Neural progenitor cell (in vitro differentiated cells): ENCODE data around the gene RPP14. TPM values are rescaled to one million over a fixed set of nuclear protein-coding genes. Genes with fewer than 3 reads are reported as not detected.

Experiments
- DNase-seq: peaks from one replicate; pipeline ENCODE4 v3.0.0-alpha.2; 2016; ENCODE audit warnings: low spot score
- H2AFZ ChIP-seq: fragments of 200-600 bp; sonication (generic); replicated peaks from 2 replicates; pipeline ENCODE4 v1.6.1; 2016; ENCODE audit warnings: antibody characterized with exemption
- H3F3A ChIP-seq: fragments of 200-600 bp; sonication (generic); 2 replicates; pipeline ENCODE4 v1.6.1; 2016; ENCODE audit warnings: antibody characterized with exemption, low read depth
- H3K27ac ChIP-seq: fragments of 200-600 bp; sonication (generic); 2 replicates; pipeline ENCODE4 v1.5.1; 2016; ENCODE audit warnings: mild to moderate bottlenecking
- H3K27me3 ChIP-seq: fragments of 200-600 bp; sonication (generic); 2 replicates; pipeline ENCODE4 v1.6.1; 2016; ENCODE audit warnings: mild to moderate bottlenecking, moderate library complexity
- H3K36me3 ChIP-seq: fragments of 200-600 bp; sonication (generic); 2 replicates; pipeline ENCODE4 v1.5.1; 2016
- H3K4me1 ChIP-seq: fragments of 200-600 bp; sonication (generic); 2 replicates; pipeline ENCODE4 v1.6.1; 2016; ENCODE audit warnings: mixed run types
- H3K4me2 ChIP-seq: fragments of 200-600 bp; sonication (generic); 2 replicates; pipeline ENCODE4 v1.6.1; 2016
- H3K4me3 ChIP-seq: fragments of 200-600 bp; sonication (generic); 2 replicates; pipeline ENCODE4 v1.5.1; 2016
- H3K79me2 ChIP-seq: fragments of 200-600 bp; sonication (generic); 2 replicates; pipeline ENCODE4 v1.6.1; 2016; ENCODE audit warnings: low read depth
- H3K9ac ChIP-seq: fragments of 200-600 bp; sonication (generic); 2 replicates; pipeline ENCODE4 v1.6.1; 2016
- H3K9me3 ChIP-seq: fragments of 200-600 bp; sonication (generic); 2 replicates; pipeline ENCODE4 v1.5.1; 2016; ENCODE audit warnings: low read depth
- H4K20me1 ChIP-seq: fragments of 200-600 bp; sonication (generic); 2 replicates; pipeline ENCODE4 v1.6.1; 2016; ENCODE audit warnings: low read depth
- H3K27ac Mint-ChIP-seq: 3 replicates; pipeline ENCODE4 v1.8.0; 2021; ENCODE audit warnings: mixed read lengths
- H3K27me3 Mint-ChIP-seq: 2 replicates; pipeline ENCODE4 v1.8.0; 2022; ENCODE audit warnings: low read depth, mild to moderate bottlenecking, inconsistent platforms, moderate library complexity, mixed read lengths; ENCODE audit not compliant: insufficient read depth
- H3K36me3 Mint-ChIP-seq: 3 replicates; pipeline ENCODE4 v1.8.0; 2021; ENCODE audit warnings: mixed read lengths
- H3K4me1 Mint-ChIP-seq: 3 replicates; pipeline ENCODE4 v1.8.0; 2021; ENCODE audit warnings: mixed read lengths
- H3K4me3 Mint-ChIP-seq: 3 replicates; pipeline ENCODE4 v1.8.0; 2021; ENCODE audit warnings: mild to moderate bottlenecking, moderate library complexity, mixed read lengths
- H3K9me3 Mint-ChIP-seq: 3 replicates; pipeline ENCODE4 v1.8.0; 2020; ENCODE audit warnings: mixed read lengths
- EZH2 ChIP-seq: fragments of 200-600 bp; sonication (generic); IDR thresholded peaks from 2 replicates; pipeline ENCODE4 v1.6.1; 2017; ENCODE audit warnings: antibody characterized with exemption, mild to moderate bottlenecking, moderate library complexity
- EZH2phosphoT487 ChIP-seq: fragments of 200-600 bp; sonication (generic); IDR thresholded peaks from 2 replicates; pipeline ENCODE4 v1.6.1; 2017; ENCODE audit warnings: antibody characterized with exemption
- total RNA-seq: library from RNA; depleted of rRNA; stranded (reverse); fragments of >200 nt; gene quantifications from 2 replicates; pipeline ENCODE4 v1.2.3, GENCODE V29; 2015; ENCODE audit warnings: low replicate concordance
- TF ChIP-seq, protein P1 (sequence below): fragments of 200-600 bp; sonication (generic); IDR thresholded peaks from 2 replicates; pipeline ENCODE4 v1.5.1; 2017; ENCODE audit warnings: antibody characterized with exemption, mild to moderate bottlenecking

The RPP14 gene
- total RNA-seq, 1 donor from 2014 or later: 17.8 TPM

DNA sequence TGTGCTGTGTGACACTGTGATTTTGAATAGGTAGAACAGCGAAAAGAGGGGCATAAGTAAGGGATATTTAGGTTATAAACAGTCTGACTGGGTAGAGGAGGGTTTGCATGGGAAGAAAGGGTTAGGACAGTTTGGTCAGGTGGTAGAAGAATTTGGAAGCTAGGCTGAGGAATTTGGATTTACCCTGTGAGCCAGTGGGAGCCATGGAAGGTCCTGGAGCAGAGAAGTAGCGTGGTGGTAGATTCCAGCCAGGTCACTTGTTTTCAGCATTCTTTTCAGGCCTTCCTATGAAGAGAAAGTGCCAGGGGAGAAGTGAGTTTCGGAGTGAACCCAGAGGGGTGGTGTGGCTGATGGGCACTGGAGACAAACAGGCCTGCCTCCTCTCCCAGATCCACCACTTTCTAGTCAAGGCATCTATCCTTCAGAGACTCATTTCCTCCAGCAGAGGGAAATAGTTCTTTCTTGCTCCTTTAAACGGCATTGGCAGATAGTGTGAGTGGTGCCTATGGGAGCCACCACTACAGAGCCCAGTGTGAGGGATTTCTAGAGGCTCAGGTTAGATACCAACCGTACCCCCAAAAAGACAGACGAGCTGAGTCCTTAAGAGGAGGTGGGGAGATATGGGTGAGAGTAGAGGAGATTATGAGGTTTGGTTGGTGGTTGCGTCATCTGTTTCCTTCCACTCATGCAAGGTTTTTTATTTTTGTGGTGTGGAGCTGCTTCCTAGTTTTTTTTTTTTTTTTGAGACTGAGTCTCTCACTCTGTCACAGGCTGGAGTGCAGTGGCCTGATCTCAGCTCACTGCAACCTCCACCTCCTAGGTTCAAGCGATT, 47.9 kb downstream of the RPP14 start:
- H3F3A ChIP-seq: no peaks in the 10 kb centered on the region
- H3K4me3 ChIP-seq: no peak overlapping the region
- no peaks in the 10 kb centered on the region for H3K27me3 ChIP-seq
- DNase-seq: no peak
- H4K20me1 ChIP-seq: no peaks in the 10 kb centered on the region
- H3K4me1 Mint-ChIP-seq: peaks cover 9% of the 10 kb centered on the region
- no peaks in the 10 kb centered on the region for H3K9me3 Mint-ChIP-seq
- no peak overlapping the region for H3K4me2 ChIP-seq
- H3K36me3 Mint-ChIP-seq: peaks cover 2% of the 10 kb centered on the region
- H3K27me3 Mint-ChIP-seq: peaks cover 2% of the 10 kb centered on the region
- H3K4me1 ChIP-seq: no peaks in the 10 kb centered on the region
- no peaks in the 10 kb centered on the region for H3K79me2 ChIP-seq
- no peaks in the 10 kb centered on the region for H3K9me3 ChIP-seq
- H2AFZ ChIP-seq: no peak overlapping the region
- TF ChIP-seq, protein P1, sequence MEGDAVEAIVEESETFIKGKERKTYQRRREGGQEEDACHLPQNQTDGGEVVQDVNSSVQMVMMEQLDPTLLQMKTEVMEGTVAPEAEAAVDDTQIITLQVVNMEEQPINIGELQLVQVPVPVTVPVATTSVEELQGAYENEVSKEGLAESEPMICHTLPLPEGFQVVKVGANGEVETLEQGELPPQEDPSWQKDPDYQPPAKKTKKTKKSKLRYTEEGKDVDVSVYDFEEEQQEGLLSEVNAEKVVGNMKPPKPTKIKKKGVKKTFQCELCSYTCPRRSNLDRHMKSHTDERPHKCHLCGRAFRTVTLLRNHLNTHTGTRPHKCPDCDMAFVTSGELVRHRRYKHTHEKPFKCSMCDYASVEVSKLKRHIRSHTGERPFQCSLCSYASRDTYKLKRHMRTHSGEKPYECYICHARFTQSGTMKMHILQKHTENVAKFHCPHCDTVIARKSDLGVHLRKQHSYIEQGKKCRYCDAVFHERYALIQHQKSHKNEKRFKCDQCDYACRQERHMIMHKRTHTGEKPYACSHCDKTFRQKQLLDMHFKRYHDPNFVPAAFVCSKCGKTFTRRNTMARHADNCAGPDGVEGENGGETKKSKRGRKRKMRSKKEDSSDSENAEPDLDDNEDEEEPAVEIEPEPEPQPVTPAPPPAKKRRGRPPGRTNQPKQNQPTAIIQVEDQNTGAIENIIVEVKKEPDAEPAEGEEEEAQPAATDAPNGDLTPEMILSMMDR: no peak
- TF ChIP-seq EZH2 (no peak), EZH2phosphoT487 (no peak)
- H3K27ac Mint-ChIP-seq: no peak overlapping the region
- H3K27ac ChIP-seq: no peak overlapping the region
- no peak overlapping the region for H3K9ac ChIP-seq
- H3K36me3 ChIP-seq: no peaks in the 10 kb centered on the region
- no peak overlapping the region for H3K4me3 Mint-ChIP-seq

DNA sequence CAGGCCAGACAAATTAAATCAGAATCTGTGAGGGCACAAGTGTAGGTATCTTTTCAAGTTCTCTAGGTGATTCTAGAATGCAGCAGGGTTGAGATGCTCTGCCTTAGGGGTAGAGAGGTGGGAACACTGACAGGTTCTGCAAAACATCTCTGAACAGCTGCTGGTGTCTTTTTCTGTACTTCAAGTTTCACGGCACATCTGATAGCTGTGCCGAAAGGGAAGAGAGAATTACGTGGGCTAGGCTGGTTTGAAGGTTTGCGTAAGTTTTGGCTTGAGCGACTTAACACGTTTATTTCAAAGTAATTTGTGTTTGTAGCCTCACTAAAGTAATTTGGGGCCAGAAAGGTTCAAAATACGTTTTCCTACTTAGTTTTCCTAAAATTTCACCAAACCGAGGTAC, 49.1 kb downstream of the RPP14 start:
- Histone ChIP-seq H3K4me3 (no peak overlapping the region), H3K4me1 (no peaks in the 10 kb centered on the region), H2AFZ (no peak overlapping the region), H3K9me3 (no peaks in the 10 kb centered on the region), H4K20me1 (no peaks in the 10 kb centered on the region), H3F3A (no peaks in the 10 kb centered on the region), H3K4me2 (no peak overlapping the region), H3K9ac (no peak overlapping the region), H3K27ac (no peak overlapping the region), H3K79me2 (no peaks in the 10 kb centered on the region), H3K27me3 (no peaks in the 10 kb centered on the region), H3K36me3 (no peaks in the 10 kb centered on the region)
- Mint-ChIP-seq H3K9me3 (no peaks in the 10 kb centered on the region), H3K4me1 (peaks cover 9% of the 10 kb centered on the region), H3K4me3 (no peak overlapping the region), H3K27ac (no peak overlapping the region), H3K36me3 (peaks cover 2% of the 10 kb centered on the region), H3K27me3 (peaks cover 2% of the 10 kb centered on the region)
- no peak for TF ChIP-seq EZH2phosphoT487
- no peak for TF ChIP-seq EZH2
- TF ChIP-seq, protein P1: no peak
- DNase-seq: no peak

DNA sequence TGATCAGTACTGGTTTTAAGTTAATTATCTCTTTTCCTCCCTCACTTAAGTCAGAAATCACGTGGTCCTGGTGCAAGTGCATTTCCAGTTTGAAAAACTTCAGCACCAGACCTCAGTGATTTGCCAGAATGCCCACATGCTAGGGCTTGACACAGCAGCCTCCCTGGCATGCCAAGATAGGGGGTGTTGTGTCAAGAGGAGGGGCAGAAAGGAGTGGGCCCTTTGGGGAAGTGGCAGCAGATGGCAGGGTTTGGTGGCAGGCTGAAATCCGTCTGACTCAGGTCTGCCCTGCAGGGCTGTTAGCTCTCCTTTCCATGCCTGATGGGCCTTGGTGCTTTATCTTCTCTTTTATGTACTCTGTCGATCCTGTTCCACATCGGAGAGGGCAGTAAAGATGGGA, 50.0 kb downstream of the RPP14 start:
- Histone ChIP-seq H3K4me1 (no peaks in the 10 kb centered on the region), H3K27me3 (no peaks in the 10 kb centered on the region), H3K27ac (no peak overlapping the region), H2AFZ (no peak overlapping the region), H3K79me2 (no peaks in the 10 kb centered on the region), H3K9ac (no peak overlapping the region), H3K4me2 (no peak overlapping the region), H3K36me3 (no peaks in the 10 kb centered on the region), H3K4me3 (no peak overlapping the region), H4K20me1 (no peaks in the 10 kb centered on the region), H3K9me3 (no peaks in the 10 kb centered on the region), H3F3A (no peaks in the 10 kb centered on the region)
- DNase-seq: no peak
- H3K4me1 Mint-ChIP-seq: peaks cover 9% of the 10 kb centered on the region
- no peak overlapping the region for H3K4me3 Mint-ChIP-seq
- H3K27ac Mint-ChIP-seq: no peak overlapping the region
- no peaks in the 10 kb centered on the region for H3K9me3 Mint-ChIP-seq
- TF ChIP-seq EZH2phosphoT487 (no peak), EZH2 (no peak)
- TF ChIP-seq, protein P1: no peak
- H3K27me3 Mint-ChIP-seq: peaks cover 2% of the 10 kb centered on the region
- peaks cover 2% of the 10 kb centered on the region for H3K36me3 Mint-ChIP-seq
